Gastroesophageal sphincter (tissue), 4 donors: ENCODE data around the gene TFR2. TPM values are rescaled to one million over a fixed set of nuclear protein-coding genes. Genes with fewer than 3 reads are reported as not detected.

Source experiments
- ATAC-seq: fragments of 150-250 bp; one replicate; pipeline ENCODE4 v1.9.1; 2016; ENCODE audit warnings: mild to moderate bottlenecking, moderate library complexity
- H3K27ac ChIP-seq, 4 donors: fragments of 200-600 bp; sonication (generic) in 3 of 4; 1 replicate in 3 of 4; 2 replicates in 1 of 4; pipeline ENCODE4 v1.5.1; 2016 to 2019
- H3K27me3 ChIP-seq: fragments of 200-600 bp; sonication (generic); one replicate; pipeline ENCODE4 v1.5.1; 2019
- H3K36me3 ChIP-seq, 2 donors: fragments of 200-600 bp; sonication (generic); one replicate each; pipeline ENCODE4 v1.5.1; 2019; ENCODE audit warnings: control low read depth in 1 of 2
- H3K4me1 ChIP-seq, 3 donors: fragments of 200-600 bp; sonication (generic); 1 replicate in 2 of 3; 2 replicates in 1 of 3; pipeline ENCODE4 v1.5.1; 2016 to 2019; ENCODE audit warnings: control low read depth in 2 of 3
- H3K4me3 ChIP-seq, 2 donors: fragments of 200-600 bp; sonication (generic); one replicate each; pipeline ENCODE4 v1.5.1; 2019; ENCODE audit warnings: mild to moderate bottlenecking in 1 of 2, moderate library complexity in 1 of 2
- H3K9me3 ChIP-seq, 3 donors: fragments of 200-600 bp; sonication (generic); one replicate each; pipeline ENCODE4 v1.5.1; 2017 to 2019; ENCODE audit warnings: control low read depth in 2 of 3
- EP300 ChIP-seq: sonication (generic); formaldehyde crosslinking; IDR thresholded peaks from one replicate; pipeline ENCODE4 v1.6.1; 2017; ENCODE audit warnings: antibody characterized with exemption, mild to moderate bottlenecking
- POLR2A ChIP-seq, 2 donors: fragments of 450-650 bp; IDR thresholded peaks; one replicate each; pipeline ENCODE4 v1.6.1; 2017; ENCODE audit warnings: antibody characterized with exemption in 2 of 2, mild to moderate bottlenecking in 2 of 2, moderate library complexity in 1 of 2
- POLR2AphosphoS5 ChIP-seq: sonication (generic); formaldehyde crosslinking; IDR thresholded peaks from one replicate; pipeline ENCODE4 v1.6.1; 2017; ENCODE audit warnings: antibody characterized with exemption
- WGBS, 2 donors: methylation state at CpG; one replicate each; pipeline ENCODE4 v1.1.5; 2018; ENCODE audit warnings: low coverage in 1 of 2; 5-methylcytosine and 5-hydroxymethylcytosine counted together
- total RNA-seq, 4 donors: library from RNA; depleted of rRNA; stranded (reverse); fragments of >200 nt; gene quantifications; one replicate each; pipeline ENCODE4 v1.1.0, GENCODE V29; 2016
- TF ChIP-seq, protein P1 (sequence below), 4 experiments: fragments of 200-600 bp in 2 of 4; fragments of 450-650 bp in 2 of 4; sonication (generic) in 1 of 4; IDR thresholded peaks; one replicate each; pipeline ENCODE4 v1.5.1; 2017 to 2019; ENCODE audit warnings: antibody characterized with exemption in 4 of 4, mild to moderate bottlenecking in 2 of 4, moderate library complexity in 2 of 4

TFR2 gene
- total RNA-seq, 4 donors from 2014 or later, result 1.6 TPM; not detected in 3

DNA sequence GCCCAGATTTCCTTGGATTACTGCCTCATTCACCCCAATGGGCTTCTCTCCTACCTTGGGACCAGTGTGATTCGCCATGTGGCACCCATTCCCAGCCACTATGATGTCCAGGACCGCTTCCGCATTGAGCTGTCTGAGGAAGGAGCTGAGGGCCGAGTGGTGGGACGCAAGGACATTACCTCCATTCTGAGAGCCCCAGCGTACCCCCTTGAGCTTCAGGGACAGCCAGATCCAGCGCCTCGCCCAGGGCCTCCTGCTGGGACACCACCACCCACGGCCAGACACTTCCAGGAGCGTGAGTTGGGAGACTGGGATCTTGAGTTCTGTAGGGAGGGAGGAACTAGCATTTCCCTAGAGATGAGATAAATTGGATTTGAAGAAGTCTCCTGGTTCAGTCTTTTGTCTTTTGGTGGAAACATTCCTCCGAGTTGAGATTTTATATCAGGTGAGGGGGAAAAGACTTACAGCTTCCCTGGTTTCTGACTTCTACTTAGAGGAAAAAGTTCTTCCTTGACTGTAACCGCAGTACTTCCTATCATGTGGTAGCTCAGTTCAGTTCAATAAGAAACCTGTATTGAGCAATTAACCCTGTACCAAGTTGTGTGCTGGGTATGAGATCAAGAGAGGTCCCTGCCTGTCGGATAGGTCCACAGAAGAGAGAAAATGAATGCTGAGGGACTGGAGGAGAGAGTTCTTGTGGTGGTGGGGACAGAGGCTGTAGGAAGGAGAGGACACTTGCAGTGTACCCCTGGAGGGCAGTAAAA, 27.8 kb downstream of the TFR2 start:
- H3K4me3 ChIP-seq, result peak overlapping the region in 1 of 2 donors; percentile 91
- 77 to 88% methylated on average over 3 to 6 of the region's 13 CpGs for WGBS, 2 donors
- H3K27me3 ChIP-seq, result no peaks in the 10 kb centered on the region
- no peaks in the 10 kb centered on the region for H3K9me3 ChIP-seq
- TF ChIP-seq POLR2AphosphoS5 (no peak), POLR2A (IDR thresholded peaks at IDR 0.05) (no peak), EP300 (no peak)
- TF ChIP-seq, protein P1, sequence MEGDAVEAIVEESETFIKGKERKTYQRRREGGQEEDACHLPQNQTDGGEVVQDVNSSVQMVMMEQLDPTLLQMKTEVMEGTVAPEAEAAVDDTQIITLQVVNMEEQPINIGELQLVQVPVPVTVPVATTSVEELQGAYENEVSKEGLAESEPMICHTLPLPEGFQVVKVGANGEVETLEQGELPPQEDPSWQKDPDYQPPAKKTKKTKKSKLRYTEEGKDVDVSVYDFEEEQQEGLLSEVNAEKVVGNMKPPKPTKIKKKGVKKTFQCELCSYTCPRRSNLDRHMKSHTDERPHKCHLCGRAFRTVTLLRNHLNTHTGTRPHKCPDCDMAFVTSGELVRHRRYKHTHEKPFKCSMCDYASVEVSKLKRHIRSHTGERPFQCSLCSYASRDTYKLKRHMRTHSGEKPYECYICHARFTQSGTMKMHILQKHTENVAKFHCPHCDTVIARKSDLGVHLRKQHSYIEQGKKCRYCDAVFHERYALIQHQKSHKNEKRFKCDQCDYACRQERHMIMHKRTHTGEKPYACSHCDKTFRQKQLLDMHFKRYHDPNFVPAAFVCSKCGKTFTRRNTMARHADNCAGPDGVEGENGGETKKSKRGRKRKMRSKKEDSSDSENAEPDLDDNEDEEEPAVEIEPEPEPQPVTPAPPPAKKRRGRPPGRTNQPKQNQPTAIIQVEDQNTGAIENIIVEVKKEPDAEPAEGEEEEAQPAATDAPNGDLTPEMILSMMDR (IDR thresholded peaks at IDR 0.05), result no peak
- H3K36me3 ChIP-seq, result peaks cover 0 to 32% of the 10 kb centered on the region in 2 donors
- no peak for ATAC-seq
- H3K27ac ChIP-seq, result peak overlapping the region in 2 of 4 donors; percentile 94 to 96
- H3K4me1 ChIP-seq, result peaks cover 0 to 19% (median 9%) of the 10 kb centered on the region in 3 donors

DNA sequence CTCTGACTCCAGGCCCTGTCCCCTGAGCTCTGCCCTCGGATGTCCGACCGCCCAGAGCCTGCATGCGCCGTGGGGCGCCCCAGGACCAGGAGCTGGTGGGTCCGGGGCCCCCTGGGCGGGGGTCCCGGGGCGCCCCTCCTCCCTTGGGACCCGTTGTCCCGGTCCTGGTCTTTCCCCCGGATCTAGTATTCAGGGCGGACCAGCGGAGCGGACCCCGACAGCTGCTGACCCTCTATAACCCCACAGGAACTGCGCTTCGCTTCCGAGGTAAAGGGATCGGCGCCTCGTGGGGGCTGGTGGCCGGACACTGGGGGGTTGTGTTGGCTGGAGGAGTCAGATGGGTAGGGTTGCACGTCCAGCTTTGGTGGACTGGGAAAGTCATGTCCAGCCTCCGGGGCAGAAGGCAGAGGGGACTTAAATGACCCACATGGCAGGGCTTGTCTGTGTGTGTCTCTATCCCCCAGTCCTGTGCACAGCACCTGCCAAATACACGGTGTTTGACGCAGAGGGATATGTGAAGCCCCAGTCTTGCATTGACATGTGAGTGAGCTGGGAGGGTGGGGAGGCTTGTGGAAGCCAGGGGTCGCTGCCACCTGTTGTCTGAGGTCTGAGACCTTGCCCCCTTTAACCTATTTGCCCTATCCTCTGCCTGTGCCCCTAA, 28.5 kb downstream of the TFR2 start:
- Histone ChIP-seq H3K9me3 (no peaks in the 10 kb centered on the region), H3K36me3 (peaks cover 0 to 27% of the 10 kb centered on the region in 2 donors), H3K4me1 (peaks cover 0 to 19% (median 9%) of the 10 kb centered on the region in 3 donors), H3K27me3 (no peaks in the 10 kb centered on the region), H3K27ac (peak overlapping the region in 3 of 4 donors; percentile 82 to 96 (median 94)), H3K4me3 (peak overlapping the region; percentile 56 to 91)
- peak; percentile 14 for ATAC-seq
- TF ChIP-seq POLR2AphosphoS5 (no peak), EP300 (no peak), POLR2A (IDR thresholded peaks at IDR 0.05) (no peak)
- TF ChIP-seq, protein P1 (IDR thresholded peaks at IDR 0.05), result no peak
- WGBS, 2 donors, result 20% methylated on average over 3 of the region's 29 CpGs; no CpG with 5 or more reads in 1 of the 2 donors

DNA sequence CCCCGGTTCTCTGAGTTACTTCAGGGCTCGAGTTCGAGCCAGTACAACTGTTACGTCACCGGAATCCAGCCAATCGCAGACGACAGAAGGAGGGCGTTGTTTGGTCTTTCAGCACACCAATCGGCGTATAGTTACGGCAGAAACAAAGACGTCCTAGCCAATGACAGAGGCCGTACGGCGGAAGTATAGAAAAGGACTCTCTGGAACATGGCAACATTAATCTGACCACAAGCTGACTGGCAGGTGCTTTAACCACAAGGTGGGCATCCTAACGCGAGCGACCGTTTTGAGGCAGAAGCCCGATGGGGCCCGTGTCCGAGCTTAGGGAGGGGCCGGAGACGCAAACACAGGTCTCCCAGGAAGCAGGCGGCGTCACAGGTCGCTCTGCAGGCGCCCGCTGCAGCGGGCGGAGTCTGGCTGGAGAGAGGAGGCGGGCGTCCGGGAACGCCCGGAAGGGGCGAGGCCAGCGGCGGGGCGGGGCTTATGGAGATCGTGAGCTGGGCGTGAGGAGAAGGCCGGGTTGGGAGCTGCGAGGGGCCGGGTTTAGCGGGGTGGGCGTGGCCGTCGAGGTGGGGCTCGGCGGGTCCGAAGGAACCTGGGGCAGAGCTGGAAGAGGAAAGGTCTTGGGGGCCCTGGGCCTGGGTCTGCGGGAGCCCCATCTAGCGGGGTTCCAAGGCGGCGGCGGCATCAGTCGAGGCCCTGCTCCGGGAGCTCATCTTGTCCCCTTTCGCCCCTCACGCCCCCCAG, 29.2 kb downstream of the TFR2 start, which contains the start of gene MOSPD3:
MOSPD3 (plus strand) TSS at position 558 of the 747 bp plus-strand sequence. CDS start 252 bp downstream, outside the sequence.
- Histone ChIP-seq H3K36me3 (peaks cover 0 to 24% of the 10 kb centered on the region in 2 donors), H3K4me3 (peak within 1 kb of the TSS; percentile 56 to 91), H3K4me1 (peaks cover 0 to 19% (median 9%) of the 10 kb centered on the region in 3 donors), H3K27me3 (no peaks in the 10 kb centered on the region), H3K27ac (peak within 1 kb of the TSS; percentile 59 to 96 (median 88)), H3K9me3 (no peaks in the 10 kb centered on the region)
- TF ChIP-seq POLR2AphosphoS5 (peak; percentile 82), EP300 (no peak), POLR2A (IDR thresholded peaks at IDR 0.05) (peak; percentile 68 to 90)
- TF ChIP-seq, protein P1 (IDR thresholded peaks at IDR 0.05), result peak in 2 of 4 experiments; percentile 39 to 41
- peak; percentile 97 for ATAC-seq
- 0 to 1% methylated on average over 5 to 25 of the region's 61 CpGs for WGBS, 2 donors

DNA sequence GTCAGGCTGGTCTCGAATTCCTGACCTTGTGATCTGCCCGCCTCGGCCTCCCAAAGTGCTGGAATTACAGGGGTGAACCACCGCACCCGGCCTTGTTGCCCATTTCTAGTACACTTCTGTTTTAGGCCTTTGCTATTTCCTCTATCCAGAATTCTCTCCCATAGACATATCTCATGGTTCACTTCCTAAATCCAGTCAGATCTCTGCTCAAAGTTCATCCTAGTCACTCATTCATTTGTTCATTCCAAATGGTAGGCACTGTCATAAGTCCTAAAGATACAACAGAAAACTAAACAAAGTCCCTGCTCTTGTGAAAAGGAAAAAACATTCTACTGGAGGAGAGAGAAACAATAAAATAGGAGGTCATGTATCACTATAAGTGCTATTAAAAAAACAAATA, 31.4 kb downstream of the TFR2 start:
- H3K27me3 ChIP-seq, result no peaks in the 10 kb centered on the region
- H3K27ac ChIP-seq, result no peak overlapping the region
- peaks cover 0 to 10% of the 10 kb centered on the region in 2 donors for H3K36me3 ChIP-seq
- peaks cover 0 to 31% (median 14%) of the 10 kb centered on the region in 3 donors for H3K4me1 ChIP-seq
- 82% methylated on average over 3 of the region's 5 CpGs; no CpG with 5 or more reads in 1 of the 2 donors for WGBS, 2 donors
- TF ChIP-seq POLR2AphosphoS5 (no peak), EP300 (no peak), POLR2A (IDR thresholded peaks at IDR 0.05) (no peak)
- TF ChIP-seq, protein P1 (IDR thresholded peaks at IDR 0.05), result no peak
- no peak for ATAC-seq
- no peaks in the 10 kb centered on the region for H3K9me3 ChIP-seq
- no peak overlapping the region for H3K4me3 ChIP-seq
